HG03064 (cell line): ENCODE measurements around the gene TAS2R46.
"Not testable (repeated sequence)": the region's sequence is repeated elsewhere in the genome, so short reads cannot be mapped to it uniquely, and the experiment has no call there.

ENCODE experiments used
- ATAC-seq: cut with Tn5 transposase; IDR thresholded peaks from one replicate; pipeline ENCODE4 v1.9.1; 2021; ENCODE audit warnings: low read depth; ENCODE audit not compliant: unreplicated experiment

Gene TAS2R46

GRCh38 chr12:11062194-11062593, at the start of gene TAS2R46:
TAS2R46 (minus strand) TSS chr12:11062294; CDS start chr12:11062294, 0 bp downstream.
- ATAC-seq: not testable (repeated sequence)

- ATAC-seq: not testable (repeated sequence)
Observed at GRCh38 chr12:11111213-11111612, 49.1 kb upstream of the TAS2R46 start.

GRCh38 chr12:11108862-11109261, 46.8 kb upstream of the TAS2R46 start:
- no peak for ATAC-seq

- no peak for ATAC-seq
Observed at GRCh38 chr12:11107719-11108118, 45.6 kb upstream of the TAS2R46 start.

- ATAC-seq: no peak
Observed at GRCh38 chr12:11106288-11106687, 44.2 kb upstream of the TAS2R46 start.

GRCh38 chr12:11105546-11105945, 43.5 kb upstream of the TAS2R46 start:
- ATAC-seq: no peak

- ATAC-seq: not testable (repeated sequence)
Observed at GRCh38 chr12:11094910-11095309, 32.8 kb upstream of the TAS2R46 start.

- ATAC-seq: no peak
Observed at GRCh38 chr12:11092128-11092527, 30.0 kb upstream of the TAS2R46 start, which contains the start of gene TAS2R43. TAS2R43 (minus strand) TSS chr12:11092313; CDS start chr12:11092229, 84 bp downstream.

- no peak for ATAC-seq
Observed at GRCh38 chr12:11089246-11089645, 27.2 kb upstream of the TAS2R46 start.

GRCh38 chr12:11085419-11085818, 23.3 kb upstream of the TAS2R46 start:
- ATAC-seq: peak; percentile 78

- no peak for ATAC-seq
Observed at GRCh38 chr12:11081987-11082386, 19.9 kb upstream of the TAS2R46 start.

GRCh38 chr12:11078246-11078645, 16.2 kb upstream of the TAS2R46 start:
- no peak for ATAC-seq

GRCh38 chr12:11075642-11076041, 13.5 kb upstream of the TAS2R46 start:
- no peak for ATAC-seq

- no peak for ATAC-seq
Observed at GRCh38 chr12:11071414-11071813, 9.3 kb upstream of the TAS2R46 start.

- no peak for ATAC-seq
Observed at GRCh38 chr12:11070999-11071398, 8.9 kb upstream of the TAS2R46 start.

GRCh38 chr12:11069854-11070365, 7.8 kb upstream of the TAS2R46 start:
- no peak for ATAC-seq

- no peak for ATAC-seq
Observed at GRCh38 chr12:11067514-11067913, 5.4 kb upstream of the TAS2R46 start.

- no peak for ATAC-seq
Observed at GRCh38 chr12:11059784-11060183, 2.3 kb downstream of the TAS2R46 start.

- no peak for ATAC-seq
Observed at GRCh38 chr12:11059041-11059440, 3.1 kb downstream of the TAS2R46 start.

GRCh38 chr12:11055306-11055705, 6.8 kb downstream of the TAS2R46 start:
- no peak for ATAC-seq

GRCh38 chr12:11049806-11050531, 12.1 kb downstream of the TAS2R46 start:
- not testable (repeated sequence) for ATAC-seq

GRCh38 chr12:11041366-11041765, 20.7 kb downstream of the TAS2R46 start:
- not testable (repeated sequence) for ATAC-seq
